HepG2 (cell line): ENCODE measurements around the gene SMAD3. TPM values are rescaled to one million over a fixed set of nuclear protein-coding genes. Genes with fewer than 3 reads are reported as not detected.

Experiments
- ARID2 ChIP-seq: sonication (generic); formaldehyde crosslinking; IDR thresholded peaks from 2 replicates; pipeline ENCODE4 v1.8.1; 2022; ENCODE audit warnings: mild to moderate bottlenecking, missing genetic modification reagents, borderline replicate concordance
- MLXIP ChIP-seq: sonication (generic); formaldehyde crosslinking; IDR thresholded peaks from 2 replicates; pipeline ENCODE4 v1.9.0; 2021; ENCODE audit warnings: missing genetic modification reagents, borderline replicate concordance
- PAXIP1 ChIP-seq: sonication (generic); formaldehyde crosslinking; conservative IDR thresholded peaks from 2 replicates; pipeline ENCODE4 v1.4.0; 2020; ENCODE audit warnings: mild to moderate bottlenecking, missing genetic modification reagents, moderate library complexity
- REXO4 ChIP-seq: sonication (generic); formaldehyde crosslinking; IDR thresholded peaks from 2 replicates; pipeline ENCODE4 v1.8.0; 2022; ENCODE audit warnings: missing genetic modification reagents, mild to moderate bottlenecking, borderline replicate concordance
- ZBTB4 ChIP-seq: sonication (generic); formaldehyde crosslinking; IDR thresholded peaks from 2 replicates; pipeline ENCODE4 v1.4.0; 2020; ENCODE audit warnings: missing genetic modification reagents, mild to moderate bottlenecking, borderline replicate concordance
- ZIK1 ChIP-seq: sonication (generic); formaldehyde crosslinking; IDR thresholded peaks from 2 replicates; pipeline ENCODE4 v1.5.0; 2020; ENCODE audit warnings: mild to moderate bottlenecking, low read depth, missing genetic modification reagents, borderline replicate concordance
- ZMYM3 ChIP-seq: sonication (generic); formaldehyde crosslinking; IDR thresholded peaks from 2 replicates; pipeline ENCODE4 v1.5.1; 2020; ENCODE audit warnings: mild to moderate bottlenecking, missing genetic modification reagents
- ZNF24 ChIP-seq: fragments of 450-650 bp; IDR thresholded peaks from 2 replicates; pipeline ENCODE4 v1.6.1; 2017; ENCODE audit warnings: antibody characterized with exemption, mild to moderate bottlenecking
- polyA plus RNA-seq, 8 experiments: library from polyadenylated mRNA; depleted of rRNA in 3 of 8; stranded (reverse) in 7 of 8; unstranded in 1 of 8; fragments of >200 nt; fragmentation: Illumina TruSeq in 4 of 8; extraction: Trizol in 4 of 8; gene quantifications; 2 replicates each; pipeline versions ENCODE4 v1.2.1 to v1.2.3, GENCODE V29; 2011 to 2016; ENCODE audit warnings: low read depth in 4 of 8, missing spikeins in 1 of 8, mixed read lengths in 1 of 8; ENCODE audit not compliant: insufficient read depth in 1 of 8
- total RNA-seq, 5 experiments: library from RNA; depleted of rRNA; stranded (reverse); fragments of >200 nt; fragmentation: Illumina TruSeq; extraction: Trizol; gene quantifications; 2 replicates each; pipeline ENCODE4 v1.2.3, GENCODE V29; 2016; ENCODE audit warnings: low read depth in 1 of 5
- TF ChIP-seq, protein P1 (sequence below): fragments of 450-650 bp; IDR thresholded peaks from 2 replicates; pipeline ENCODE4 v1.6.1; 2016
- TF ChIP-seq, protein P2 (sequence below): sonication (generic); formaldehyde crosslinking; IDR thresholded peaks from 2 replicates; pipeline ENCODE4 v1.5.0; 2020; ENCODE audit warnings: missing genetic modification reagents

The SMAD3 gene
- total and polyA plus RNA-seq, 2 of the 13 experiments (the other 11 are each of a cell fraction or from before 2014, with no cell fraction given): 8.6 to 56.3 TPM

- TF ChIP-seq ZBTB4 (CRISPR knock-in tag): no peak
- no peak for TF ChIP-seq REXO4 (CRISPR knock-in tag)
- peak; percentile 7; the same call in 1 of the 2 replicates for TF ChIP-seq ZIK1
- TF ChIP-seq MLXIP (CRISPR knock-in tag): peak; percentile 52; the same call in 1 of the 2 replicates
- TF ChIP-seq, protein P1, sequence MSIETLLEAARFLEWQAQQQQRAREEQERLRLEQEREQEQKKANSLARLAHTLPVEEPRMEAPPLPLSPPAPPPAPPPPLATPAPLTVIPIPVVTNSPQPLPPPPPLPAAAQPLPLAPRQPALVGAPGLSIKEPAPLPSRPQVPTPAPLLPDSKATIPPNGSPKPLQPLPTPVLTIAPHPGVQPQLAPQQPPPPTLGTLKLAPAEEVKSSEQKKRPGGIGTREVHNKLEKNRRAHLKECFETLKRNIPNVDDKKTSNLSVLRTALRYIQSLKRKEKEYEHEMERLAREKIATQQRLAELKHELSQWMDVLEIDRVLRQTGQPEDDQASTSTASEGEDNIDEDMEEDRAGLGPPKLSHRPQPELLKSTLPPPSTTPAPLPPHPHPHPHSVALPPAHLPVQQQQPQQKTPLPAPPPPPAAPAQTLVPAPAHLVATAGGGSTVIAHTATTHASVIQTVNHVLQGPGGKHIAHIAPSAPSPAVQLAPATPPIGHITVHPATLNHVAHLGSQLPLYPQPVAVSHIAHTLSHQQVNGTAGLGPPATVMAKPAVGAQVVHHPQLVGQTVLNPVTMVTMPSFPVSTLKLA: no peak
- no peak; the same call in 1 of the 2 replicates for TF ChIP-seq PAXIP1 (CRISPR knock-in tag)
- TF ChIP-seq ARID2 (CRISPR knock-in tag): no peak
- TF ChIP-seq, protein P2, sequence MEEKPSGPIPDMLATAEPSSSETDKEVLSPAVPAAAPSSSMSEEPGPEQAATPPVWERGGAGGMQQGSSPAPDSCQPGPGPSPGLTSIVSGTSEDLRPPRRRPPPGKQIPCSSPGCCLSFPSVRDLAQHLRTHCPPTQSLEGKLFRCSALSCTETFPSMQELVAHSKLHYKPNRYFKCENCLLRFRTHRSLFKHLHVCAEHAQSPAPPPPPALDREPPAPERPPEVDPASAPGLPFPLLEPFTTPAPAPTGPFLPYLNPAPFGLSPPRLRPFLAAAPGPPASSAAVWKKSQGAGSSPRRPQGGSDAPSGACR (CRISPR knock-in tag): 0 out of 2 replicates have a peak, but pooled peaks have one; percentile 35
- no peak for TF ChIP-seq ZNF24
- no peak for TF ChIP-seq ZMYM3
Measured at GRCh38 chr15:67064607-67065530, 533 bp upstream of the SMAD3 start (continued).
